Right forelimb (tissue), 1 donor: ENCODE data around the gene COL4A2.
"Not testable (repeated sequence)": the region's sequence is repeated elsewhere in the genome, so short reads cannot be mapped to it uniquely, and the experiment has no call there.

Source experiments
- DNase-seq: peaks from one replicate; pipeline ENCODE4 v3.0.0-alpha.2; 2018

The COL4A2 gene

GRCh38 chr13:110523838-110524540 is 216.9 kb downstream of the COL4A2 start:
- DNase-seq: no peak

GRCh38 chr13:110524541-110525257 is 217.6 kb downstream of the COL4A2 start:
- no peak for DNase-seq

- no peak for DNase-seq
Measured at GRCh38 chr13:110525328-110526319, 218.5 kb downstream of the COL4A2 start.

GRCh38 chr13:110528371-110528770 is 221.3 kb downstream of the COL4A2 start:
- DNase-seq: no peak

- DNase-seq: no peak
Measured at GRCh38 chr13:110528911-110529310, 221.8 kb downstream of the COL4A2 start.

- no peak for DNase-seq
Measured at GRCh38 chr13:110529522-110530311, 222.6 kb downstream of the COL4A2 start.

- no peak for DNase-seq
Measured at GRCh38 chr13:110531100-110531499, 224.0 kb downstream of the COL4A2 start.

- no peak for DNase-seq
Measured at GRCh38 chr13:110531671-110532083, 224.6 kb downstream of the COL4A2 start.

GRCh38 chr13:110532258-110532657 is 225.2 kb downstream of the COL4A2 start:
- DNase-seq: not testable (repeated sequence)

- DNase-seq: no peak
Measured at GRCh38 chr13:110533771-110534670, 226.9 kb downstream of the COL4A2 start.

GRCh38 chr13:110535526-110535925 is 228.4 kb downstream of the COL4A2 start:
- no peak for DNase-seq

- no peak for DNase-seq
Measured at GRCh38 chr13:110536006-110536693, 229.1 kb downstream of the COL4A2 start.

- no peak for DNase-seq
Measured at GRCh38 chr13:110538632-110539031, 231.5 kb downstream of the COL4A2 start.

- no peak for DNase-seq
Measured at GRCh38 chr13:110539894-110540293, 232.8 kb downstream of the COL4A2 start.

- no peak for DNase-seq
Measured at GRCh38 chr13:110540871-110541525, 233.9 kb downstream of the COL4A2 start.

GRCh38 chr13:110541526-110541920 is 234.4 kb downstream of the COL4A2 start:
- DNase-seq: no peak

GRCh38 chr13:110542169-110542796 is 235.2 kb downstream of the COL4A2 start:
- DNase-seq: no peak

GRCh38 chr13:110546378-110546777 is 239.3 kb downstream of the COL4A2 start:
- DNase-seq: no peak

GRCh38 chr13:110546926-110547325 is 239.8 kb downstream of the COL4A2 start:
- DNase-seq: no peak
